Body of pancreas (tissue), 4 donors: ENCODE results near the gene MXRA7.
A peak's percentile ranks its signal among the peaks of the same experiment; 100 is the strongest.

Experiments used
- CTCF ChIP-seq, 7 experiments: fragments of 450-650 bp in 4 of 7; fragments of 200-600 bp in 3 of 7; sonication (generic) in 3 of 7; IDR thresholded peaks; one replicate each; pipeline ENCODE4 v1.5.1; 2016 to 2019; ENCODE audit warnings: antibody characterized with exemption in 7 of 7
- POLR2A ChIP-seq, 3 donors: fragments of 450-650 bp; IDR thresholded peaks; one replicate each; pipeline ENCODE4 v1.6.1; 2016; ENCODE audit warnings: antibody characterized with exemption in 3 of 3, mild to moderate bottlenecking in 2 of 3

GRCh38 chr17:76707985-76708807 is 2.6 kb downstream of the MXRA7 start:
- TF ChIP-seq CTCF (IDR thresholded peaks at IDR 0.05), result peak in 4 of 7 experiments; percentile 12 to 35 (median 24)
- no peak for TF ChIP-seq POLR2A (IDR thresholded peaks at IDR 0.05)
